PC-9 (cell line): Measurements from ENCODE around the gene EIF2S2.

Experiments
- EZH2 ChIP-seq: fragments of 200-600 bp; sonication (generic); IDR thresholded peaks from 2 replicates; pipeline ENCODE4 v1.8.0; 2017; ENCODE audit warnings: antibody characterized with exemption, low read depth
- TF ChIP-seq, protein P1 (sequence below): fragments of 200-600 bp; sonication (generic); conservative IDR thresholded peaks from 2 replicates; pipeline ENCODE4 v1.6.1; 2017; ENCODE audit warnings: mixed run types, antibody characterized with exemption, mild to moderate bottlenecking, moderate library complexity

DNA sequence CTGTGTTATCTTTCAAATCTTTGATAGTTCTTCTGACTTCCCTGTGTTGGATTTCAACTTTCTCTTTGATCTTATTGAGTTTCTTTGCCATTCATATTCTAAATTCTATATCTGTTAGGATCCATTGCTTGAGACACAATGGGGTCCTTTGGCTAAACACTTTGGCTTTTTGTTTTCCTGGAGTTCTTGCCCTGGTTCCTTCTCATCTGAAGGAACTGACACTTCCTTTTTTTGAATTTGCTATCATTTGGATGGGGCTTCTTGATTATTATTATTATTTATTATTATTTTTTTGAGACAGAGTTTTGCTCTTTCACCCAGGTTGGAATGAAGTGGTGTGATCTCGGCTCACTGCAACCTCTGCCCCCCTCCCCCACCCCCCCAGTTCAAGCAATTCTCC, 30.1 kb upstream of the EIF2S2 start:
- TF ChIP-seq, protein P1, sequence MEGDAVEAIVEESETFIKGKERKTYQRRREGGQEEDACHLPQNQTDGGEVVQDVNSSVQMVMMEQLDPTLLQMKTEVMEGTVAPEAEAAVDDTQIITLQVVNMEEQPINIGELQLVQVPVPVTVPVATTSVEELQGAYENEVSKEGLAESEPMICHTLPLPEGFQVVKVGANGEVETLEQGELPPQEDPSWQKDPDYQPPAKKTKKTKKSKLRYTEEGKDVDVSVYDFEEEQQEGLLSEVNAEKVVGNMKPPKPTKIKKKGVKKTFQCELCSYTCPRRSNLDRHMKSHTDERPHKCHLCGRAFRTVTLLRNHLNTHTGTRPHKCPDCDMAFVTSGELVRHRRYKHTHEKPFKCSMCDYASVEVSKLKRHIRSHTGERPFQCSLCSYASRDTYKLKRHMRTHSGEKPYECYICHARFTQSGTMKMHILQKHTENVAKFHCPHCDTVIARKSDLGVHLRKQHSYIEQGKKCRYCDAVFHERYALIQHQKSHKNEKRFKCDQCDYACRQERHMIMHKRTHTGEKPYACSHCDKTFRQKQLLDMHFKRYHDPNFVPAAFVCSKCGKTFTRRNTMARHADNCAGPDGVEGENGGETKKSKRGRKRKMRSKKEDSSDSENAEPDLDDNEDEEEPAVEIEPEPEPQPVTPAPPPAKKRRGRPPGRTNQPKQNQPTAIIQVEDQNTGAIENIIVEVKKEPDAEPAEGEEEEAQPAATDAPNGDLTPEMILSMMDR, result no peak
- no peak for TF ChIP-seq EZH2
